Stimulated activated CD4-positive, alpha-beta T cell treated with anti-CD3 and anti-CD28 coated beads, Interleukin-12 subunit alpha, Interleukin-12 subunit beta, amount 100 ng/mL, for 24 hours (primary cell): ENCODE results near the gene CHRD.

Source experiments
- DNase-seq, 2 experiments: peaks; one replicate each; pipeline ENCODE4 v3.0.0-alpha.2; 2020; ENCODE audit warnings: low read depth in 2 of 2

The CHRD gene

DNA sequence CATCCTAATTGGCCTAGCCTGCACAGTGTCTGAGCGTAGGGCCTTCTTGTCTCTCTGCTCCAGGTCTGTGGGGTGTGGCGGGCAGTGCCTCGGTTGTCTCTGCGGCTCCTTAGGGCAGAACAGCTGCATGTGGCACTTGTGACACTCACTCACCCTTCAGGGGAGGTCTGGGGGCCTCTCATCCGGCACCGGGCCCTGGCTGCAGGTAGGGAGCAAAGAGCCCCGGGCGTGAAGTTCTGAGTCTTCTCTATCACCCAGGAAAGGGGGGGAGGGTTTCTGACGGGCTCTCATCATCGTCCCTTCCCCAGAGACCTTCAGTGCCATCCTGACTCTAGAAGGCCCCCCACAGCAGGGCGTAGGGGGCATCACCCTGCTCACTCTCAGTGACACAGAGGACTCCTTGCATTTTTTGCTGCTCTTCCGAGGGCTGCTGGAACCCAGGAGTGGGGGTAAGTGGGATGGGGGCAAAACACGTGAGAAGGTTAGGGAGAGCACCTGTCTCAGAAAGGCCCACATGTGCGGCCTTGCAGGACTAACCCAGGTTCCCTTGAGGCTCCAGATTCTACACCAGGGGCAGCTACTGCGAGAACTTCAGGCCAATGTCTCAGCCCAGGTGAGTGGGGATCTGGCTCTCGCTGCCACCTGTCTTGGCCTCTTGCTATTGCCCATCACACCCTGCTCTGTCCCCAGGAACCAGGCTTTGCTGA, 2.6 kb downstream of the CHRD start:
- no peak for DNase-seq

- no peak for DNase-seq
Measured at GRCh38 chr3:184383033-184383740, 3.3 kb downstream of the CHRD start.

DNA sequence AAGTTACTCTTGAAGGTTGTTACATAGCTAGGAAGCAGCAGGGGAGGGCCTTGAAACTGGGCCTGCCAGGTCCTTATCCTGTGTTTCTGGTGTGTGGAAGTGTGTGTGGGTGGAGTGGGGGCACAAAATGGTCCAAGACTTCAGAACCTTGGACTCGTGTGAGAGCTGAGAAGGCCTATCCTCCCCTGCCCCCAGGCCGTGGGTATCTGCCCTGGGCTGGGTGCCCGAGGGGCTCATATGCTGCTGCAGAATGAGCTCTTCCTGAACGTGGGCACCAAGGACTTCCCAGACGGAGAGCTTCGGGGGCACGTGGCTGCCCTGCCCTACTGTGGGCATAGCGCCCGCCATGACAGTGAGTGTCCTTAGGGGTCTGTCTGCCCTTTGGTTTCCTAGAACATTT, 4.5 kb downstream of the CHRD start:
- DNase-seq, result no peak

- no peak for DNase-seq
Measured at GRCh38 chr3:184384856-184385422, 5.1 kb downstream of the CHRD start.

GRCh38 chr3:184386047-184386806, 6.4 kb downstream of the CHRD start:
- no peak for DNase-seq

GRCh38 chr3:184387174-184387714, 7.4 kb downstream of the CHRD start:
- no peak for DNase-seq

DNA sequence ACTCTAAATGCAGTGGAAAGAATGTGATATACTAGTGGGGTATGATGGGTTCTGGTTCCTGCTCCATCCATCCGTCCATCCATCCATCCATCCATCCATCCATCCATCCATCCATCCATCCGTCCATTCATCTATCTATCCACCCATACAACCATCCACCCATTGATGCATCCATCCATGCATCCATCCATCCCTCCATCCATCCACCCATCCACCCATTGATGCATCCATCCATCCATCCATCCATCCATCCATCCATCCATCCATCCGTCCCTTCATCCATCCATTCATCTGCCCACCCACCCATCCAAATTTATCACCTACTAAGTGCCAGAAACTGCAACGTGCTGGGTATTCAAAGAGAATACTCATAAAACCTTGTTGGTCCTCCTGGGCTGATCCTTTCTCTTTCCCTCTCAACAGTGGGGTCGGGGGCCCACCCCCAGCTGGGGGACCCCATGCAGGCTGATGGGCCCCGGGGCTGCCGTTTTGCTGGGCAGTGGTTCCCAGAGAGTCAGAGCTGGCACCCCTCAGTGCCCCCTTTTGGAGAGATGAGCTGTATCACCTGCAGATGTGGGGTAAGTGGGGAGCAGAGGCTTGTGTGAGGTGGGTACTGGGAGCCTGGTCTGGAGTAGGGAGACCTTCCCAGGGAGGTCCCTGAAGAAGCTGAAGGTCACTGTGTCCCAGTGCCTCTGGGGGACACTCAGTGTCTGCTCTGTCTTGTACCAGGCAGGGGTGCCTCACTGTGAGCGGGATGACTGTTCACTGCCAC, 8.5 kb downstream of the CHRD start:
- DNase-seq, result no peak

- DNase-seq, result no peak
Measured at GRCh38 chr3:184388936-184389230, 9.0 kb downstream of the CHRD start.

DNA sequence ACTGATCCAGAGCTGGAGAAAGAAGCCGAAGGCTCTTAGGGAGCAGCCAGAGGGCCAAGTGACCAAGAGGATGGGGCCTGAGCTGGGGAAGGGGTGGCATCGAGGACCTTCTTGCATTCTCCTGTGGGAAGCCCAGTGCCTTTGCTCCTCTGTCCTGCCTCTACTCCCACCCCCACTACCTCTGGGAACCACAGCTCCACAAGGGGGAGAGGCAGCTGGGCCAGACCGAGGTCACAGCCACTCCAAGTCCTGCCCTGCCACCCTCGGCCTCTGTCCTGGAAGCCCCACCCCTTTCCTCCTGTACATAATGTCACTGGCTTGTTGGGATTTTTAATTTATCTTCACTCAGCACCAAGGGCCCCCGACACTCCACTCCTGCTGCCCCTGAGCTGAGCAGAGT, 9.5 kb downstream of the CHRD start:
- DNase-seq, result no peak

DNA sequence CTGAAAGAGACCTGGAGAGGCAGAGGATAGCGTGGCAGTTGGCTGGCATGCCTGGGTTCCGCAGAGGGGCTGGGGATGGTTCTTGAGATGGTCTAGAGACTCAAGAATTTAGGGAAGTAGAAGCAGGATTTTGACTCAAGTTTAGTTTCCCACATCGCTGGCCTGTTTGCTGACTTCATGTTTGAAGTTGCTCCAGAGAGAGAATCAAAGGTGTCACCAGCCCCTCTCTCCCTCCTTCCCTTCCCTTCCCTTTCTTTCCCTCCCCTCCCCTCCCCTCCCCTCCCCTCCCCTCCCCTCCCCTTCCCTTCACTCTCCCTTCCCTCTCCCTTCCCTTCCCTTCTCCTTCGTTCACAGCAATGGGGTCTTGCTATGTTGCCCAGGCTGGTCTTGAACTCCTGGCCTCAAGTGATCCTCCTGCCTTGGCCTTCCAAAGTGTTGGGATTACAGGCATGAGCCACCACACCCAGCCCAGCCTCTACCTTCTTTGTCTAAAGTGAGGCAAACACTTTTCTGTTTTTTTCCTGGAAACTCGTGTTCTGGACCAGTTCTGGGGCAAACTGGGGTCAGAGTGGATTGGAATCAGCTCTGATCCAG, 10.2 kb downstream of the CHRD start:
- DNase-seq, result no peak

DNA sequence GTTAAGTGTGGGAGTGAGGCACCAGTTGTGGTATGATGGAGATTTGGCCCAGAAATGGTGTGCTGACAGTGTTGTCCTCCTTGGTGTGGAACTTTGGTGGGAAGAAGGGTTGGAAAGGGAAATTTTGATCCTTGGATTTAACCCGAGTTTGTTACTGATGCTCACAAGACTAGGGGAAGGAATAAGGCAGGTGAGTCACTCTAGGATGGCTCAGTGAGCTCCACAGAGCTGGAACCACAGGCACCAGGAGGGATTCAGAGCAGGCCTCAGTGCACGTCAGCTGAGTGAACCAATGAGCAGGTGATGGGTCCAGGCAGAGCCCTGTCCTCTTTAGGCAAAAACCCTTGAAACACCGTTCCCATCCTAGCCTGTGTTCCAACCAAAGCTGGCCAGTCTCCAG, 11.4 kb downstream of the CHRD start:
- no peak for DNase-seq

- DNase-seq, result no peak
Measured at GRCh38 chr3:184395320-184395660, 15.4 kb downstream of the CHRD start.

GRCh38 chr3:184399410-184399809, 19.6 kb downstream of the CHRD start:
- DNase-seq, result no peak

DNA sequence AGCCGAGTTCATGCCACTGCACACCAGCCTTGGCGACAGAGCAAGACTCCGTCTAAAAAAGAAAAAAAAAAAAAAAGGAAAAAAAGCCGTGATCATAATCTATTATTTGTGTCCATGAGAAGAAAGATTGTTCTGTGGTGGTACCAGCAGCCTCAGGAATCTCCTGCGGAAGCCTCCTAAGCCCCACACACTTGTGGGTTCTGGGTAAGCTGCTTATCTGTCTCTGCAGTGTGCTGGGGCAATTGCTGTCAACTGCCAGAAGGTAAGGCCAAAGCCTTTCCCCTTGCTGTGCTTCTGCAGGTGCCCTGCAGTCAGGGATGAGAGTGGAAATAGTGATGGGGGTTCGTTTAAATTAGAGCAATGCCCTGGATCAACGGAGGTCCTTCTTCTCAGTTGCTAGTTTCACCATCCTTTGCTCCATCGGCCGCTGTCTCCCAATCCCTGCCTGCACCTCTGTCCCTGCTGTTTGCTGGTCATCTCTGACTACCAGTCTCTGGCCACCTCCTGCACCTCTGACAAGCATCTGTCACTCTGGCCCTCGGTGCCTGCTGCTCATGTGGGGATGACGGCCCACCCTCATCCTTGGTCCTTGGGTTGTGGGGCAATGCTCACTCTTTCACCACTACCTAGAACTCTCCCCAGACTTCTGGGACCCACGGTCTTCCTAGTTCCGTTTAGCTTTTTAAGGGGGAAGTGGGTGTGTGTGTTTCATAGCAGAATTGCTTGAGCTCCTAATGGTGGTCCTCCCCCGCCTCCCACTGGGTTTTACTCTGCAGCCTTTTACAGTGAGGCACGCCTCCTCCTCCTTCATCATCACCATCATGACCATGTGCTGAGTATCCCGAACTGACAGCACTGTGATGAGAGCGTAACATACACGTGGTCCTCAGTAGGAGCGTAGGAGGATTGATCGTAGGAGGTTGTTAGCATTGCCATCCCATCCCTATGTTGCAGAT, 25.5 kb downstream of the CHRD start:
- DNase-seq, result no peak

DNA sequence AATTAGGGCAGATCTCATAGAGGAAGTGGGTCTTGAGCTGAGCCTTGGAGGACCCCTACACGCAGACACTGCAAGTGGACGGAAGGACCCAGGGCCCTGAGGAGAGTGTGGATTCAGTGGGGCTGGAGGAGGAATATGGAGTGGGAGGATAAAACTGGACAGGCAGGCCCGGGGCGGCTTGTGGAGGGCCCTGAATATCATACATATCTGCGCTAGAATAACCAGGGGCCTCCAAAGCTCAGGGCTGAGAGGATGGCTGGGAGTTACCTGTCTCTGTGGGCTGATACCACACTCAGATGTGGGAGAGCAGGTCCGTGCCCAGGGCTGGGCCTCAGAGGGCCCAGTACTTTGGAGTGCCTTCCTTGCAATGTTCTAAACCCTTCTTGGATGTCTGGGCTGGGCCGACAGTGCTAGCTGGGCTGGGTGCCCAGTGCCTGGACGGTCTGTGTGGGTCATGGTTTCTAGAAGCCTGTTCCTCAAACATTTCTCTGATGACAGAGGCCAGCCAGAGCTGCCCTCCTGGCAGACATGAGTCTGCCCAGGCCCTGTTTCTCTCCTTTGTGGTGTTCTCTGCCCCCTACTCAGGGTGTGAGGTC, 29.6 kb downstream of the CHRD start:
- no peak for DNase-seq

- DNase-seq, result no peak
Measured at GRCh38 chr3:184409946-184410500, 30.2 kb downstream of the CHRD start.

- no peak for DNase-seq
Measured at GRCh38 chr3:184414418-184415202, 34.8 kb downstream of the CHRD start.

GRCh38 chr3:184415203-184415490, 35.3 kb downstream of the CHRD start:
- no peak for DNase-seq
